Hepatic stellate cell (primary cell): Measurements from ENCODE around the gene LRRC59.

ENCODE experiments used
- DNase-seq: peaks from one replicate; pipeline ENCODE4 v3.0.0; 2011; ENCODE audit warnings: low spot score

LRRC59 gene

DNA sequence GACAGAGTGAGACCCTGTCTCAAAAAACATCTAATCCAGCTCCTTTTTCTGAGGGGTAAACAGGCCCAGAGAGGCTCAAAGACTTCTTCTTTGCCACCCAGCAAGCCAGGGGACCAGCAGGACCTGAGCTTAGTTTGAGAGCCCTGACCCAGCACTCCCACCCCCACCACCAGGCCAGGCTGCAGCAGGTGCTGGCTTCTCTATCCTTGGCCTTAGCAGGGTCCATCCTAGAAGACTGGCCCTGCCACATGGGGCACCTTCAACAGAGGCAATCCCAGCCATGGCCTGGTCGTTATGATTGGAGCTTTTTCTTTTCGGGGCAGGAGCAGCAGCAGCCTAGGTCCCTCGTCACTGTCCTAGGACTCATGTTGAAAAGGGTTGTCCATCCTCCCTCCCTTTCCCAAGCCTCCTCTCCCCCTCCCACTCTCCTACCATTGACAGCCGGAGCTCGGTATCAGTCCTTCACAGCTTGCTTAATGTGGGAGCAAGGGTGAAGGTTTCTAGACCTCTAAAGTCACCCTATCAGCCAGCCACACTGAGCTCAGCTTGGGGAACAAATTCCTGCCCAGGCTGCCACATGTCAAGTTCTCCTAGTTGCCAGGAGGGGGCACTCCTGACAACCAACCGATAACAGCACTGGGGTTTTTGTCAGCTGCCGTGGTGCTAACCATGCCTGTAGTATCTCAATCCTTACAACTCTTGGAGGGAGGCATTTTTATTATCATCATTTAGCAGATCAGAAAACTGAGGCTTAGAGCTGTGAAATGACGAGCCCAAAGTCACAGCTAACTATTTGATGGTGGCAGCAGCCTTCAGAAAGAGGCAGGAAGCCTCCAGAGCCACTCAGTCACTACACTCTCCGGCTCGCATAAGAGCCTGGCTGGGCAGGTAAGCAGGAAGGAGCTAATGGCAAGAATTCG, 35.5 kb downstream of the LRRC59 start:
- DNase-seq, result peak; percentile 89

DNA sequence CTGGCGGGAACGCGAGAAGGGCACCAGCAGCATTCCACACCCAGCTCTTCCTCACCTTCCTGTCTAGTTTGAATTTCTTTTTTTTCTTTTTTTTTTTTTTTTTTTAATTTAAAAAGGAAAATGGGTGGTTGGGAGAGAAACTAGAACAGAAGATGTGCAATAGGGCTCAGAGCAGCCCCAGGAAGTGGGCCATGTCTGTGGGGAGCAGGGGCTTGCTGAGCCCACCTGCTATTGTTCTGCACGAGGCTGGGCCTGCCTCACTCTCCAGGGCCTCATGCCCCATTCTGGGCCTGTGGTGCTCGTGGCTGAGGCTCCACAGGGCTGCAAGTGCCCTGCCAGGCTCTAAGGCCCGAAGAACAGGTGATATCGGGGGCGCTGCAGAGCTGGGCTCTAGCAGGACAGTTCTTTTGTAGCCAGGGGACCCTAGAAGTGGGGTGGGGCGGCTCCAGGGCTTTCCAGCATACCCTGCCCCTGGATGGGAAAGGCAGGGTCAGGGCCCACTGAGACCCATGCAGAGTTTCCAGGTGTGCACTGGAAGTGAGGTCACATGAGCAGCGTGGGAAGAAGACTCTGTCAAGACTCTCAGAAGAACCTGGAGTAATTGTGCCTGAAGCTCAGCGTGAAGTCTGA, 36.7 kb downstream of the LRRC59 start:
- no peak for DNase-seq

DNA sequence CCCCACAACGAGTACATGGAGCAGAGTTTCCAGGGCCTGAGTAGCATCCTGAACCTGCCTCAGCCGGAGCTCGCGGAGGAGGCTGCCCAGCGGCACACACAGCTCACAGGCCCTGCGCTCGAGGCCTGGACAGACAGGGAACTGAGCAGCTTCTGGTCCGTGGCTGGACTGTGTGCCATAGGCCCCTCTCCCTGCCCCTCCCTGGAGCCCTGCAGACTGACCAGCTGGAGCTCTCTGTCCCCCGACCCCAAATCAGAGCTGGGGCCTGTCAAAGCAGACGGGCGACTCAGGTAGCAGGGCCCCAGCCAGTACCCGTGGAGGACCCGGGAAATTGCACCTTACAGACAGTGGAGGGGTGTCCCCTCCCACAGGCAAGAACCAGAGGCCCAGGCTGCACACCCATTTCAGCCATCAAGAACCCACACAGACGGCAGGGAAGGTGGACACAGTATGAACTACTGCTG, 37.3 kb downstream of the LRRC59 start:
- DNase-seq, result no peak

DNA sequence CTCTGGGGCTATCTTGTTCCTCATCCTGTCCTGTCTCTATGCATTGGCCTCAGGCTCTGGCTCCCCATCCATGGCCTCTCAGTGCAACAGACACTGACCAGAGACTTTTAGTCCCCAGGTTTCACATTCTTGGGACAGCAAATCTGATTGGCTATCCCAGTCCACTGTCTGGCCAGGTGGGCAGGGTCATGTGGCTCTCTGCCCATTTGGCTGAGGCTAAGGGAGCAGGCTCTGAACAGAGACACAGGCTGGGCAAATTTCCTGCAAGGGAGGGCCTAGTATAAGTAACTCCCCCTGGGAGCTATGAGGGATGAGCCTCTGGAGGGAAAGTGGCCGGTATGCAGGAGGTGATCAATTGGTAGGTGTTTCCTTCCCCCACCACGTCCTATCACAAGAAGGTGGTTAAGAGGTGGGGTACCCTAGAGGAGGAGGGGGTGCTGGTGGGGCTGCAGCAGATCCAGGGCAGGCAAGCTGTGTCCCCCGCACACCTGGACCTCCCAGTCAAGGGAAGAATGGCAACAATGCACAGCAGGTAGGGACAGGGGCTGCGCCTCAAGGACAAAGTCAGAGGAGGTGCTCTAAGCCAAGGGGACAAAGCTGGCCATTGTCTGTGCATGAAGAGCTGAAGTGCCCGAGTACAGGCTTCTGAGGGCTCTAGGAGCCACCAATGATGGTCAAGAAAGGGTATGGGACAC, 38.2 kb downstream of the LRRC59 start:
- DNase-seq, result no peak

DNA sequence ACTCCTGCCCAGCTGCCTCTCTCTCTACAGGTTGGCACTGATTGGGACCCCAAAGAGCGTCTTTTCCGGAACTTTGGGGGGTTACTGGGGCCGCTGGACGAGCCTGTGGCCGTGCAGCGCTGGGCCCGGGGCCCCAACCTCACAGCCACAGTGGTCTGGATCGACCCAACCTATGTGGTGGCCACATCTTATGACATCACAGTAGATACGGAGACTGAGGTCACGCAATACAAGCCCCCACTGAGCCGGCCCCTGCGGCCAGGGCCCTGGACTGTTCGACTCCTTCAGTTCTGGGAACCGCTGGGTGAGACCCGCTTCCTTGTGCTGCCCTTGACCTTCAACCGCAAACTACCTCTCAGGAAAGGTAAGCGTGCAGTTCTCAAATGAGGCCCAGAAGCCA, 39.1 kb downstream of the LRRC59 start:
- DNase-seq, result no peak

DNA sequence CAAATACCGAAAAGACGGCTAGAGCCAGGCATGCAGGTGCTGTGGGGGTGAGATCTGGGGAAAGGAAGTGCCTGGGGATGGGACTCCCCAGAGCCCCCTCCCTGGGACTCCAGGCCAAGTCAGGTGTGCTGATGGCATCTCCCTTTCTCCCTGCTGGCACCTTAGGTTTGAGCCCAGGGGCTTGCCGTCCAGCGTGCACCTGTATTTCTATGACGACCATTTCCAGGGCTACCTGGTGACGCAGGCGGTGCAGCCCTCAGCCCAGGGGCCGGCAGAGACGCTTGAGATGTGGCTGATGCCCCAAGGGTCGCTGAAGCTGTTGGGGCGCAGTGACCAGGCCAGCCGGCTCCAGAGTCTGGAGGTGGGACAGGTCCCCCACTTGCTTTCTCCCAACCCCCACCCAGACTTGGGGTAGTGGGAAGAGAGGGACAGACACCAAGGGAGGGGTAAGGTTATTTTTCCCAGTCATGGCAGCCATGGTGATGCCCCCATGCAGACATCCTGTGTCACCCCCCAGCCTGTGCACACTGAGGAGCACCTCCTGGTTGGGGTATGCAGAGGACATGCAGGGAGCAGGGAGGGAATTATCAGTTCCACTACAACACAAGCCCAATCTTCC, 40.3 kb downstream of the LRRC59 start:
- no peak for DNase-seq

DNA sequence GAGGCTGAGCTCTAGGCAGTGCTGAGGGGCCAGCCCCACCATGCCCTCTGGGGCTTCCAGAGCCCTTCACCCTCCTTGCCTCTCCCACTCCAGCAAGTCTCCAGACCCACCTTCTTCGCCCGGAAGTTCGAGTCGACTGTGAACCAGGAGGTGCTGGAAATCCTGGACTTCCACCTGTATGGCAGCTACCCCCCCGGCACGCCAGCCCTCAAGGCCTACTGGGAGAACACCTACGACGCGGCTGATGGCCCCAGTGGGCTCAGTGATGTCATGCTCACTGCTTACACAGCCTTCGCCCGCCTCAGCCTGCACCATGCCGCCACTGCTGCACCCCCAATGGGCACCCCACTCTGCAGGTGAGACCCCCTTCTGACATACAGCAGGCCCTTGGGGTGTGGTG, 40.9 kb downstream of the LRRC59 start:
- DNase-seq, result no peak

DNA sequence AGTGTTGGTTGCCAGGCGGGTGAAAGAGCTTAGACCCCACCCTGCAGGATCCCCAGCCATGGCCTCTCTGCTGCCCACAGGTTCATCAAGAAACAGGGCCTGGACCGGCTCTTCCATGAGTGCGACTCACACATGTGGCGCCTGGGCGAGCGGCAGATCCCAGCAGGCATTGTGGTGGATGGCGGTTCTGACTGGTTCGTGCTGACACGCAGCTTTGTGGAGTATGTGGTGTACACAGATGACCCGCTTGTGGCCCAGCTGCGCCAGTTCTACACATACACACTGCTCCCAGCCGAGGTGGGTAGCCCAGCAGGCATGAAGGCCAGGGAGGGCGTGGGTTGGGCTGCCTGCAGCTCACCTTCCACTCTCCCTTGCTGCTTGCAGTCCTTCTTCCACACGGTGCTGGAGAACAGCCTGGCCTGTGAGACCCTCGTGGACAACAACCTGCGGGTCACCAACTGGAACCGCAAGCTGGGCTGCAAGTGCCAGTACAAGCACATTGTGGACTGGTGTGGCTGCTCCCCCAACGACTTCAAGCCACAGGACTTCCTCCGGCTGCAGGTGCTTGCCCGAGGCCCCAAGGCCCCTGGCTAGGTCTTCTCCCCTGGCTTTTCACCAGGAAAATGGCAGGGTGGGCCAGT, 41.5 kb downstream of the LRRC59 start:
- DNase-seq, result no peak

DNA sequence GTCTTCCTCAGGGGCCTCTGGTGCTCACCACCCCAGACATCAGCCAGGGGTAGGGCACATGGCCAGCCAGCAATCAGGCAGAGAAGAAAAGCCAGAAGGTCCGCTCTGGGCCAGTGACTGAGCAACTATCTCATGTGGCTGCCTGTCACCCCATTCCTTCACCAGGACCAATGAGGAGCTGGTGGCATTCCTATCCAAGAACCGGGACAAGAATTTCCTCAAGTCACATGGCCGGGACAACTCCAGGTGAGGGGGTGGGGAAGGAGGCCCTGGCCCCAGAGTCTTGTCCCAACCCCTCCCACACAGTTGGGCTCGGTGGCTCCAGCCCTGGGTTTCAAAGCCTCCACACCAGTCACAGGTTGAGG, 42.0 kb downstream of the LRRC59 start:
- no peak for DNase-seq

DNA sequence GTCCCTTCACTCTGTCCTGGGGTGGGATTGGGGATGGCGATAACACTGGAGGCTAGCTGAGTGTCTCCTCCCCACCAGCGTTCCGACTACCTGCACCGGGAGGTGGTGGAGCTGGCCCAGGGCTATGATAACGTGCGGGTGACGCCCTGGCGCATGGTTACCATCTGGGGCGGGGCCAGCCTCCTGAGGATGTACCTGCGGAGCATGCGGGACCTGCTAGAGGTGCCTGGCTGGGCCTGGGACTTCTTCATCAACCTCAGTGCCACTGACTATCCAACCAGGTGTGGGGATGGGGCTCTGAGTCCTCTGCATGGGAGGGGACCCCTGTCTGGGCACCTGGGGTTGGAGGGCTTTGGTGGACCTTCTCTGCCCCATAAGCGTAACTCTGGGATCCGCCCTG, 42.5 kb downstream of the LRRC59 start:
- DNase-seq, result no peak

DNA sequence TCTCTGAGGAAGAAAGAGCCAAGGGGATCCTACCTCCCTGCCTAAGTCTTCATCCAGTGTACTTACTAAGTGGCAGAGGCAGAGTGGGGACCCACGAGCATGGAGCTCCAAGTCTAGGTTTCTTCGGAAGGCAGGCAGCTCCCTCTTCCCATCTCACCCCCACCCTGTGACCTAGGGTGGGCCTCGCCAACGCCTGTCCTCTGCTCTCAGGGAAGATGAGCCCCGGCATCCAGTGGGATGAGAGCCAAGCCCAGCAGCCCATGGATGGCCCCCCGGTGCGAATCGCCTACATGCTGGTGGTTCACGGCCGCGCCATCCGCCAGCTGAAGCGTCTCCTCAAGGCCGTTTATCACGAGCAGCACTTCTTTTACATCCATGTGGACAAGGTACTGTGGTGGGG, 43.1 kb downstream of the LRRC59 start:
- DNase-seq, result no peak

DNA sequence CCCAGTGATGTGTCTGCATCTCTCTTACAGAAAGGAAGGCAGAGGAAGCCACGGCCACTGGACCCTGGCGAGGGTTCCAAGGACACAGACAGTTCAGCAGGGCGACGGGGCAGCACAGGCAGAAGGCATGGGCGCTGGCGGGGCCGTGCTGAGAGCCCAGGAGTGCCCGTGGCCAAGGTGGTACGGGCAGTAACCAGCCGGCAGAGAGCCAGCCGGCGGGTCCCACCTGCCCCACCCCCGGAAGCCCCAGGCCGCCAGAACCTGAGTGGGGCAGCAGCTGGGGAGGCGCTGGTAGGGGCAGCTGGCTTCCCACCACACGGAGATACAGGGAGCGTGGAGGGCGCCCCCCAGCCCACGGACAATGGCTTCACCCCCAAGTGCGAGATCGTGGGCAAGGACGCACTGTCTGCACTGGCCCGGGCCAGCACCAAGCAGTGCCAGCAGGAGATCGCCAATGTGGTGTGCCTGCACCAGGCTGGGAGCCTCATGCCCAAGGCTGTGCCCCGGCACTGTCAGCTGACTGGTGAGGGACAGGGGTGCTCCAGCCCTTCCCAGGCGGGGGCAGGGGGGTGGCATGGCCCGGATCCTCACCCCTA, 43.6 kb downstream of the LRRC59 start:
- DNase-seq, result no peak

DNA sequence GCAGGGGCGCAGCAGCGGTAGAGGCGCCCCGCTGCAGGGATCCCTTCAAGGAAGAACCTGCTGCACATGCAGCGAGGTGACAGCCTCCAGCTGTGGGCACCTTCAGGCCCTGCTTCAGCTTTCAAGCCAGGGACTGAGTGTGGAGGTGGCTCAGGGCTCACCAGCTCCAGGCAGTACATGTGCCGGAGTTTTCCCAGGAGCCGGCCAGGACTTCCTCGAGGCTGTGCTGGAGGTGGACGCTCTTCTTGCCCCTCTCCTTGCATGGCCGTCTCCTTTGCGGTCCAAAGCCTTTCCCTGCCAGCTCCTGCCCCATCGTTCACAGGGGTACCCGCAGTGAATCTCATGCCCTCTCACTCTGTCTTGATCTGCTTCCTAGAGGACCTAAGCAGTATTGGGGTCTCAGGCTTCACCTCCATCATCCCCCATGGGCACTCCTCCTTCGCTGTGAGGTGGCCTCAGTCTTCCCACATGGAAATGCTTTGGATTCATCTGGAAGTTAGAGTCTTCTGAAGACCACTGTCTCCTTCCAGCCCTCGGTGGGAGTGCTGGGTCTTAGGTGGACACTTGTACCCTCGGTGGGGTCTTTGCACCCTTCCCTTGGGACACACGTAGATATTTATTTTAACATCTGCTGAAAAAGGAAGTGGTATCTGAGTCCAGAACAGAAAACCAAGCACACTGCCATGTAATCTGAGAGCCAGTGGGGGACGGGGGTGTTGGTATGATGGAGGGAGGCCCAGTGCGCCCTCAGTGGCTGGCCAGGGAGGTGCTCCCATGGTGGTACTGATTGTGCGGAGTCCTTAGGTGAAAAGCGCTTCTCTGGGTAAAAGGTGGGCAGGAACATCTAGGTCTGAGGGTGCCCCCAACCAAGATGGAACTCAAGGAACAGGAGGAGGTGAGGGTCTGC, 44.4 kb downstream of the LRRC59 start:
- DNase-seq, result no peak

DNA sequence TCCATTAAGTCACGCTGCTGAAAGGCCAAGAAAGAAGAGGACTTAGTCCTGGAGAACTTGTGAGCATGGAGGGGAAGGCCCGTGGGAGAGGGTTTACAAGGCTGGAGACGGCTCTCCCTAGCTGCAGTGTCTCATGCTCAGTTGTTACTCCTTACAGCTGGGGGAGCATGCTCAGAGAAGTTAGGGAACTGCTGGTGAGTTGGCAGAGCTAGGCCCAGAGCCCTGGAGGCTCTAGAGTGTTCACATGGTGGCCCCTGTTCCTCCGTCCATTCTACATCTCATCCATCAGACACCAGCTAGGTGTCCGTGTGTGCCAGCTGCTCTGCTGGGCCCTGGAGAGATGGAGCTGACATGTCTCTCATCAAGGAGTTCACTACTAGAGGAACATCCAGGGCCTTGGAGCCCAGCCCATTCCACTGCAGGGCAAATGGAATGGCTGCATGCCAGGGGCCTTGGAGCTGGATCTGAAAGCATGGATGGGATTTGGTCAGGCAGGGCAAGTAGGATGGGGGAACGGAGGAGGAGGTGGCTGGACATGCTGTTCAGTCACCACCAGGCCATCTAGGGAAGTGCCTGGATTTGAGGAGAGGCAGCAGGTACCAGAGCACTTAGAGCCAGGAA, 45.1 kb downstream of the LRRC59 start:
- no peak for DNase-seq

DNA sequence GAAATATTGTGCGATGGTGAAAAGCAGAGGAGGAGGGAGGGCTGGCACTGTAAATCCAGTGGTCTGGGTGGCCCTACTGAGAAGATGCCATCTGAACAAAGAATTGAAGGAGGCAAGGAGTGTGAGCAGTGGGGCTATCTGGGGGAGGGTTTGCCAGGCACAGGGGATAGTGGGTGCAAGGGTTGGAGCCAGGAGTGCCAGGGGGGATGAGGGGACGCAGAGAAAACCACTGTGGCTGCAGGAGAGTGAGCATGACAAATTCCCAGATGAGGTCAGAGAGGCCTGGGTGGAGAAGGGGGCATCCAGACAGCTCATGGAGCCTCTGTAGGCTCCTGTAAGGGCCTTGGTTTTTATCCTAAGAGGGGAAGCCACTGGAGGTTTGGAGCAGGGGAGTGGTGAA, 46.6 kb downstream of the LRRC59 start:
- DNase-seq, result no peak

DNA sequence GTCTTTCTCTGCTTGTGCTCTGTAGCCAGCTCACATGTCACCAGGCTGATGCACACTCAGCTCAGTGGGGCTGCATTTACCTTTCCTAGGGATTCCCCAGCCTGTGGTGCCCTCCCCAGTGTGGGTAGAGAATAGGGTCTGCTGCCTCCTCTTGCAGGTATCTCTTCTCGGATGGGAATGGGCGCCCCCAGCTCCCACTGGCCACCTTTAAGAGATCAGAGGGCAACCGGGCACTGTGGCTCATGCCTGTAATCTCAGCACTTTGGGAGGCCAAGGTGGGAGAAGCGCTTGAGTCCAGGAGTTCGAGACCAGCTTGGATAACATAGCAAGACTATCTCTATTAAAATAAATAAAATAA, 48.1 kb downstream of the LRRC59 start:
- DNase-seq, result no peak

DNA sequence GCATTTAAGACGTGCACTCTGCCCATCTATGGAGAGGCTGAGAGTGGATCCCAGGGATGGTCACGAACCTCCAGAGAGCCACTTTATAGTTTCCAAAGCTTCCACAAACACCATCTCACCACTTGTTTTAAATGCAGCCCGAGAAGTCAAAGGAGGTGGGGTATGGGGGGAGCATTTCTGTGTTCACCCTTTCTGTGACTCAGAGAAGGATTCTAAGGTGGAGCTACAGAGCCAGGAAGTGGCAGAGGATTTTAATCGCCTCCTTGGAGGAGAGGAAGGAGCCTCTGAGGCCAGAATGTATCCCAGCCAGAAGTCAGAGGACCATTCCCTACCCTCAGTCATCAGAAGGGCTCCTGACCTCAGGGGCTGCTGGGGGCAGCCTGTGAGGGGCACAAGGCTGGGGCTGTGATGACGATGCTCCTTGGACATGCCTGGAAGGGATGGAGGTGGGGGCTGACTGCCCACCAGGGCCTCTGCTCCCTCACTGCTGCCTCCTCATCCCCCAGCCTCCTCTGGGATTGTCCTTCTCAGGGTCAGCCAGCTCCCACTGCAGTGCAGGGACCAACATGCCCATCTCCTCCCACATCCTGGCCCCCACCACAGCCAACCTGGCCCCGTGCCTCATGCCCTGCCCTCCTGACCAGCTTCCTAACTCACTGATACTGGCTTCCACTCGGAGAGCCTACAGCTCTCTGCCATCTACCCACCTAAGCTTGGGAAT, 48.6 kb downstream of the LRRC59 start:
- peak; percentile 77 for DNase-seq

DNA sequence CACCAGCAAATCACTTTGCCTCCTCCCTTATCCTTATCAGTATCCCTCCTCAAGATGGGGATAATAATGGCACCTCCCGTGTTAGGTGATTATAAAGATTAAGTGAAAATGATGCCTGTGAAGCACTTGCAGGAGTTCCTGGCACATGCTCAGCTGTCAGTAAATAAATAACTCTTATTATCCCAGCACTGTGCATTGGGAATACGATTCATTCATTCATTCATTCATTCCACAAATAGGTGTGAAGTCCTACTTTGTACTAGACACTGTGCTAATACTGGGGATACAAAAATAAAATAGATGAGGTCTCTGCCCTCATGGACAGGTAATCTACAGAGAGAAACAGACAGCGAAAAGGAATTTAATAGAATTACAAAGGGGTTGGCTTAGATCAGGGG, 49.4 kb downstream of the LRRC59 start:
- DNase-seq, result no peak

DNA sequence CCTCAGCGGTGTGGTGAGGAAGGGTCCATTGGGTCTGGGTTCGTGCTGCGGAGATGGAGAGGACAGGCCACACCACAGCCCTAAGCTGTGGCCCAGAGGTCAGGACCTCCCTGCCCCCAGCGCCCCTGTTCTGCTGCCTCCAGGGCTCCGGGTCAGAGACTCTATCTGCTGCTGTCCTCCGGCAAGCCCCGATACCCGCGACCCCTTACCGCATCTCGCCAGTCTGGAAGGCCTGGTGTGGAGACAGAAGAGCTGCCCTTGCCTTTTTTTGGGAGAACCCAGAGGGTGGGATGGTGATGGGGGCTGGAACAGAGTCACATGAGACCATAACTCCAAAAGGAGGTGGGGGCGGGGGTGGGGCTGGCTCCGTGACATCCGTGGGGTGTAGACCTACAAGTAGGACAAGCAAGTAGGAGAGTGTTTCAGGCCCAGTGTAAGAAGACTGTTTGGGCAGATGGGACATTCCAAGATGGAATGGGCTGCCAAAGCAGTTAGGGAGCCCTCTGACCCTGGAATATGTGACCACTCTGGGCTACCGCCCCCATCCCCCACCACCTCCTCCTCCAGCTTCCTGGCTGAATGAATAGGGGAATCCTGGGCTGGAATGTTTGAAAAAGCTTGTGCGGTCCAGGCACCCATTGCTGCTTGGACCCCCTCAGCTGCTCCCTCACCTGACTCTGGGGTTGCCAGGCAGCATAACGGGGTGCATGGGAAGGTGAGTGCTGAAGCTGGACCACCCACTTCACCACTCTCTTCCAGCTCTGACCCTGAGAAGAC, 50.0 kb downstream of the LRRC59 start:
- no peak for DNase-seq
